Activated CD4-positive, alpha-beta T cell treated with anti-CD3 and anti-CD28 coated beads for 24 hours (primary cell): ENCODE results near the gene MYO15A.
"Not testable (repeated sequence)": the region's sequence is repeated elsewhere in the genome, so short reads cannot be mapped to it uniquely, and the experiment has no call there.

ENCODE experiments used
- DNase-seq, 2 donors: peaks; one replicate each; pipeline ENCODE4 v3.0.0-alpha.2; 2020; ENCODE audit warnings: low read depth in 2 of 2

MYO15A gene

DNA sequence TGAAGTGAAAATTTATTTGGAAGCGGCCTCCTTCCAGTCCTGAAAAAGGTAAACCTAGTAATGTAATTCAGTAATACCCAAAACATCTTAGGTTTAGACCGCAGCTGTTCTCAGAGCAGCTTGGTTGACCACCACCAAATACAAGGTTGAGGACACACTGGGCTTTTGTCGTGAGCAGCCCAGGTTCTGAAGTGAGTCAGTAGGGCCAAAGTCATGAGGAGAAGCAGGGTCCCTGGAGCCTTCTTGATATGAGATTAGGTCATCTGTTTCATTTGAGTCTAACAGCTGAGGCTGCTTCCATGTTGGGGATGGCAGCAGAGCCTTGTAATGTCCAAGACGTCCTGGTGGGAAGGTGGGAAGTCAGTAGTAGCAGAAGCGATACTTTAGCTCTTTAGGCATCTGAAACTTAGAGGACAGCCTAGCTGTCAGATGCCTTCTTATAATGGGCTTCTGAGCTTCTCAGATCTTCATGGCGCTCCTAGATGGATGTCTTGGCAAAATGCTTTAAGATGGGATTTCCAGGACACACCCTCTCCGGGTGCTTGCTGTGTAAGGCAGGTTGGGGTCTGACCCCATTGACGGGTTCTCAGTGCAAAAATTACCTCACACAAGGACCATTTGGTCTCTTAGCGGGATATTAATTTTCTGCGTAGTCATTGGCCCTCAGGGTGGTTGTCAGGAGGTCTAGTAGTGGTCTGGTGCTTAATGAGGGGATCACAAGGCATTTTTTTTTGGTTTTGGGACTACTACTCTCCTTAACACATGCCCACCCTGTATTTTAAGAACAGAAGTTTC lies 77.5 kb downstream of the MYO15A start:
- no peak for DNase-seq

DNA sequence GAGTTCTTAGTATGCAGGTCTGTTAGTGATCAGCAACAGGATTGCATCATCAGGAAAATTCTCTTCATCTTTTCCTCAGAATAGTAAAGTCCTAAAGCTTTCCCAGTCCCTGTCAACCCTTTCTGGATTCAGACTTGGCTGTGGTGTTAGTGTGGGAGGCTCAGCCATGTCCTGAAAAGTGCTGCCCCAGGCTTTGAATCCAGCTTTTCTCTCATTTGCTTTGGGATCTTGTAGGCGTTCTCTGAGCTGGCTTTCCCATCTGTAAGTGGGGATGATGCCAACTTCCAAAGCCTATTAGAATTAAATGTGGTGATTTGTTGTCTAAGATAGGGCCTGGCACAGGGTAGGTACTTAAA lies 78.0 kb downstream of the MYO15A start:
- DNase-seq = no peak

DNA sequence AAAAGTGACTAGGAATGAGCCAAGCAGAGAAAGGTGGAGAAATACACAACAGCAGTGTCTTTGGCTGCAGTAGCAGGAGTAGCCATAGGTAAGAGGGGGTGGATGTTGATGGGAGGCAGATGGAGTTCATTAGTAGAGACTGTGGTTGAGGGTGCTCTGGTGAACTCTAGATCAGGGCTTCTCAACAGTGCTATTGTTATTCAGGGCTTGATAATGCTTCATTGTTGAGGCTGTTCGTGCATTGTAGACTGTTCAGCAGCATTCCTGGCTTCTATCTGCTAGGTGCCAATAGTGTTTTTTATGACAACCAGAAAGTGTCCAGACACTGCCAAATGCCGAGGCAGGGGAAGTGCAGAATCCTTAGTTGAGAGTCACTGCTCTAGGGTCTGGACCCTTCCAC lies 78.7 kb downstream of the MYO15A start:
- no peak for DNase-seq

DNA sequence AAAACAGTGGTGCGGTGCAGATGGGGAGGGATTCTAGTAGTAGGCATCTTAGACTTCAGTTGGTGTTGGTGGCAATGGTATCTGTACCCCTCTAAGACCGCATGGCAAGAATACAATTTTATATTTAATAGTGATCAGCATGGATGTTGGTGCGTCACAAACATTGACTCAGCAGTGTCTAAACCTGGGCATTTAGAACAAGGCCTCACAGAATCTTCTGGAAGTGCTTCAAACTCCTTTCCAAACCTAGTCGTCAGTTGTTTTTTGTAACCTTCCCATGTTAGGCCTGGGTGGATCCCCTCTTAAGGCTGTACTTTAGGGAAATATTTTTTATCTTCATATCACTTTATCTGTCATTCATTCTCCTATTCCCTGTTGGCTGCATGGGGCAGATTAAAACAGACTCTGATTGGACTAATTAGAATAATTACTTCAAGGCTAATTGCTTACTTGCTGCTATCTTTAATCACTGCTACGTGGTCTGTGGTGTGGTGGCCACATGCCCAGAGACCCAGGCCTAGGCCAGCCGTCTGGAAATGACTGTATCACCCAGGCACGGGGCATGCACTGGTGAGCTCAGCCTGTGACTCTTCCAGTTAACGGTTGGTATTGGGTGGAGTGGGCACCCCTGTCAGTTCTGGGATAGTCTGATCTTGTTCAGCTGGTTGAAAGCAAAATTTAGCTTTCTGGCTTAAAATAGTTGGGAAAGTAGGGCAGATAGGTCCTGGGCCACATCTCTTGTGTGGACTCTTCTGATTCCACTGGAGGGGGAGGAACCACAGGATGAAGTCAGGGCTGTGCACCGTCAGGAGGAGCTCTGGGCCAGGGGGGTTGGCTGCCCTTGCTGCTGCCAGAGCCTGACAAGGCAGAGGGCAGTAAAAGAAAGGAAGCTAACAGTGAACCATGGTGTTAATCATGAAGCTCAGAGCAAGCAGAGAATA lies 79.5 kb downstream of the MYO15A start:
- DNase-seq = no peak

DNA sequence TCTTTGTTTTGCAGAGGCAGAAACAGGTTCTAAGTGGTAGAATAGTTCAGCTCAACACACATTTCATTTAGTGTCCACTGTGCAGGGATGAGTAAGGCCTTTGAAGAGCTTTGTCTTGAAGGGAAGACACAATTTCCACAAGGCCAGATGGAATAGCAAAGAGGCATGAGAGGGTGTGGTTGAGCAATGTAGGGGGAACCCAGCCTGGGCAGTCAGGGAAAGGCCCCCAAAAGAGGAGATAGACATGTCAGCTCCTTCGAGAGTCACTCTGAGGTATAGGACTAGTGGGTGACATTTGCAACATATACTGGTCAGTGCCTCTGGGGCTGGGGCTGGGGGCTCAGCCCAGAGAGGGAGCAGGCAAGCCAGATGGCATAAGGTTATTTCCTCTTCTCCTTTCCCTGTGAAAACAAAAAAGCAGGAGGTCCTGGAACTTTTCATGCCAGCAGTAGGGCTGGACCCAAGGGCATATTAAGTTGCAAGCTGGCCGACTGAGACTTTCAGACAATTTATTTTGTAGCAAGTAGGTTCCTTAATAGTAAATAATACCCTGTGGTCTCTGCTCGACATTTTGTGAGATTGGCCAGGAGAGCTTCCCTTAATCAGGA lies 82.2 kb downstream of the MYO15A start:
- DNase-seq = no peak

DNA sequence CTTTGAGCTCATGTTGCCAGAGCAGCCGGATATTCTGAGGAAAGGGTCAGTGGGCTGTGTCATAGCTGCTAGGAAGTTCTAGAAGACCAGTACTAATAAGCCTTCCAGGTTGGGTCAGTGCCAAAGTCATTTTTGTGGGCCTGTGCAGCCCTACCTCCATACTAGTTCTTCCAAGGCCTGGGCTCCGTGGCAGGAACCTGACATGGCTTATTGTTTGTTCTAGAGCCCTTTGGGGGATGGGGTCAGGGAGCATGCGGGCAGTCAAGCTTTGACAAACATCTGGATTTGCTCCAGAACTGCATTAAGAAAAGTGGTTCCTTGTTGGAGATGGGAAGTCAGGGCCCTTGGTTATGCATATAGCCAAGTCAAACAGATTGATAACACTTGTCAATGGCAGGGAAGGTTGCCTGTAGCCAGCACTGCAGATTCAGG lies 82.7 kb downstream of the MYO15A start:
- no peak for DNase-seq

DNA sequence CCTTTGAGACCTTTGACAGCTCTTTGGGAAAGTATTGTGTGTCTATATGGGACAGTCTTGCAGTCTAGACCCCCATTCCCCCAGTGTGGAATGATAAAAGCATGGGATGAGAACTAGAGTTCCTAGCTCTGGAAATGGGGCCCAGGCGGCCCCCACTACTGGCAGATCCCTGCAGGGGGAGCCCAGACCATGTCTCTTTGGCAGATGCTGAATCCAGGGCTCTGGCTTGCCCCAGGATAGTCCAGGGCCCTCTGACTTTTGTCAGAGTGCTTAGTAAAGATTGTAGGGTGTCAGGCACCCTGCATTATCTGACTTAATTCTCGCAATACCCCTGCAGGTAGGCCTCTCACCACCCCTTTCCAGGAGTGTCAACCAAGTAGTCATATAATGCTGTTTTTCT lies 83.4 kb downstream of the MYO15A start:
- DNase-seq = no peak

DNA sequence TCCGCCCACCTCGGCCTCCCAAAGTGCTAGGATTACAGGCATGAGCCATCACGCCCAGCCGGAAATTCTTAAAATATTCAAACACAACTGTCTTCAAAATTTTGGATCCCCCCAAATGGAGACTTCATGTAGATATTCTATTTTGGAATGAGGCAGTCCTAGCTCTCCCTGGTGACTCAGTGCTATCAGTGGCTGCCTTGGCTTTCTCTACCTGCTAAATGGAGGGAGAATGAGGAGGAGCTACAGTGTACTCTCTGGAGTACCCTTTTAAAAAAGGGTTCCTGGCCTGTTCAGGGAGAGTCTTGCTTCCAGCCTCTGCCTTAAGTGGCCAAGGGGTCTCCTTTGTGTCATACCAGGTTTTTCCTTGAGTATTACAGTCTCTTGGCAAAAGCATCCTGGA lies 85.8 kb downstream of the MYO15A start:
- DNase-seq = no peak

DNA sequence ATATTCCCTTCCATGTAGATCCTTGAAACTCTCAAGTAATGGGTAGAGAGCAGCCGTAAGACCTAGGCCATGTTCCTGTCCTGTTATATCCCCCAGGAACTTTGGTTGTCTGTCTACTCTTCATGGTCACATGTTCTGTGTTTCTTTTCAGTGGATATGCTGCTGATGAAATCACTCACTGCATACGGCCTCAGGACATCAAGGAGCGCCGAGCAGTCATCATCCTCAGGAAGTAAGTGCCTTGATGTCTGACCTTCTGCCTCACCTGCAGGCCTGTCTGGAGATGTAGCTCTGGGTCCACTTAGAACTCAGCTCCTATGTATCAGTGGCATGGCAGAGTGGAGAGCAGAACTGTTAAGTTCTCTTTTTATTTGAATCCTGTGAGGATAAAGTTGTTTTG lies 86.2 kb downstream of the MYO15A start:
- DNase-seq = no peak

DNA sequence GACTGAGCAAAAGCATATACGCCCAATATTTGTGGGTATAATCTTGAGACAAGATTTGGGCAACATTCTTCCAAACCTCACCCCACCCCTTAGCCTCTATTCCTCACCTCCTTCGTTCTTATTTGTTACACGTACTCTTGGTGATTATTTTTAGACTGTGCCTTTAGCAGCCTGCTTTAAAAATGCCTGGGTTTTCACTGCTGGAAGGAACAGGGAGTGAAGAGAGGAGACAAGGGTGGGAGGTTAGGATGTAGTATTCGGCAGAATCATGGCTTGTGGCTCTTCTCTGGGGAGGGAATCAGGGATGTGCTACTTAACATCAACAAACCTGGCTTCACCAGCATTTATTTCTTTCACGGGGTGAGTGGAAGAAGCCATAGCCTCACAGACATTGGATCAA lies 86.7 kb downstream of the MYO15A start:
- DNase-seq = no peak

DNA sequence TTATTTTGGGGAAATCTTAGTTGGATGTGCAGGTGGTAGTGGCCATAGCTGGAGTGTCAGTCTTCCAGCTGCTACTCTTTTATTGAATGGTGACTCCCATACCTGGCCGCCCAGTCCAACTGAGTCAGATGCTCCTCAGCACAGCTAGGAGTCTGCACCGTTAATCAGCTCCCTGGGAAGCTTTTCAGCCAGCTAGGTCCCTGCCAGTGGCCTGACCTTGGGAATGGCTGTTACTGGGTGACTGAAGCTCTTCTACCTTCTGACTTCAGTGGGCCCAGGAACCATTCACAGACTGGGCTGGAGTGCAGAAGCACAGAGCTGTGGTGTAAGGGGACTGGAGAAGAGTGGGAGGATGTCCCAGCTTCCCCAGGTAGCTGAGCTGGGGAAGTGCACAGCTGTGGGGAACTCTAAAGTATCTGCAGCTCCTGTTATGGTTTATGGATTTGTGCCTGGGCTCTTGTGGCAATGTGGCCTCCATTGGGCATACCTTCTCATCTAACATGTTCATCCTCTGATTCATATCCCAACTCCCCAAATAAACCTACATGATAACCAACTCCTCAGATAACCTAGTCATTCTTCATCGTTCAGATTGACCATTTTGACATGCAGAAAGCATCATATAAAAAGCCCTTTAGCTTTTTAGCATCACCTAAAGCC lies 89.1 kb downstream of the MYO15A start:
- DNase-seq = no peak

DNA sequence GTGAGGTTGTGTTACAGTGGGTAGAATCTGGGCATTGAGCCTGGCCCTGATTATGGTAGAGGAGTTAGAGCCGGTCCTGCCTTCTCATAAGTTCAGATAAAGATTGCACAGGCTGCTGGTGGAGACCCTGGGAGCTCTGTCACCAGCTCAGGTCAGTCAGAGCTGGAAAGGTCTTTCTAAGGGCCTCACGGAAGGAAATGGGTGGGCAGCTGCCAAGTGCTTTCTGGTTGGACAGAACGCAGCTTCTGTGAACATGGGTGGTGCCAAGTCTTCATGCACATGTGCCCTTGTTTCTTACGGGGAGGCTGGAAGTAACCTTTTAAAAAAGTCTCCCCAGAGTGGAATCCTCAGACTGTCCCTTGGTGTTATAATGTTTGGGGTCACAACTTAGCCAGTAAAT lies 90.0 kb downstream of the MYO15A start:
- no peak for DNase-seq

DNA sequence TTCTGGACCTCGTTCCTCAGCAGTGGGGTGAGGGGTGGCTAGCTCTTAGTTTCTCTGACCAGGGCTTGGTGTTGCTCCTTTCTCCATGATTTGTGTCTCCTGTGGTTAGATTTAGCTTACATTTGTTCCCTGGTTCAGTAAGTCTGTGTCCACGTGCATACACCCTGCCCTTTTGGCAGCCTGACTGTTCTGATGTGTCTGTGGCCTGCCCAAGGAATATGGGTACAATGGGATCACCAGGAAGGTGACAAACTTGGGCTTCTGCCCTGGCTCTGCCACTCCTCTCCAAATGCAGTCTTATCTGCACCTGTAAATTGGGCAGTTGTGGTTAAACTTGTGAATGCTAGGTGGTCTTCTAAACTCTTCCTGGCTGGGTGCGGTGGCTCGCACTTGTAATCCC lies 92.6 kb downstream of the MYO15A start:
- no peak for DNase-seq

DNA sequence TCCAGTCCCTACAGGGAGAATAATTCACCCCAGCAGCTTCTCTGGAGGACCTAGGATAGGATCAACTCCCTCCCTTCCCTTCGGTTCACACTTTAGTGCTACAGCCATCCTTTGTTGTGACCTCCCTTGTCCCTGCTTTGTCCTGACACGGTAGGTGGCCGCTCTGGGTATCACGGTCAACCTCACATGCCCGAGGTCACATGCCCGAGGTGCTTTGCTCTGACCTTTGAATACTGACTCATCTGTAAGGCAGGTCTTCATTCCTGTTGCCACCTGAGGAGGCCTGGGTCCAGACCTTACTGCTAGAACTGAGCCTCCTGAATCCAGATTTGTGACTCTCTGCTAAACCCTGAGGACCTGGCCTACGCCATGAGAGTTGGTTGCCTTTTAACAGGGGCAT lies 94.8 kb downstream of the MYO15A start:
- DNase-seq = no peak

DNA sequence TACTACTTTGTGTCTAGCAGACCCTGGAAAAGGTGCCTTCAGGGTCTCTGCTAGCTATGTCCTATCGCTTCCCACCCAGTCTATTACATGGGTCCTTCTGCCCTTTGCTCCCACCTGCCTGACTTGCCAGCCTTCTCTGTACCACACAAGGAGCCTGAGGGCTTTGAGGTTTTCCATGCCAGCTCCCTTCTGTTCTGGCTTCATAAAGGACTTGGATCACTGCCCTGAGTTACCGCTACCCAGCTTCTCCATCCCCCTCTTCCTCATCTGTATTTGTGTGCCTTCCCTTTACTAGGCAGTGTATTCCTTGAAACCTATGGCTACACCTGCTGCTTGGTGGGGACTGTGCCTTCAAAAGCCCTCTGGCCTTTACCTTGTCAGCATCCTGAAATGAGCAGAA lies 97.3 kb downstream of the MYO15A start:
- no peak for DNase-seq

DNA sequence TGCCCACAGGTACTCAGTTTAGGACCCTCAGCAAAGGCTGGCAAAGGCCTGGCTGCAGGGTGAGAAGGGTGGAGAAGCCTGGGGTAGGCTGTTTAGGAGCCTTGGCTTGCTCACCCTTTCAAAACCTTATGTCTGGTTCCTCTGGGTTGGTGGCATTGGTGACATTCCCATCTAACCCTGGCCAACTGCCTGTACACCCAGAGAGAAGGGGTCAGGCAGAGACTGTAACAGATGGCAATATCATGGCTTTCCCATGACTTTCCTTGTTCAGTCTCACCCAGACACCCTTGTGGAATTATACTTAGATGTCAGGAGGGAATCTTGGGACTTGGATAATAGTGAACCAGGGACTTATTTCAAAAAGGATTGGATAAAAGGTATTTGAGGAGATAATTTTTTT lies 98.4 kb downstream of the MYO15A start:
- no peak for DNase-seq

DNA sequence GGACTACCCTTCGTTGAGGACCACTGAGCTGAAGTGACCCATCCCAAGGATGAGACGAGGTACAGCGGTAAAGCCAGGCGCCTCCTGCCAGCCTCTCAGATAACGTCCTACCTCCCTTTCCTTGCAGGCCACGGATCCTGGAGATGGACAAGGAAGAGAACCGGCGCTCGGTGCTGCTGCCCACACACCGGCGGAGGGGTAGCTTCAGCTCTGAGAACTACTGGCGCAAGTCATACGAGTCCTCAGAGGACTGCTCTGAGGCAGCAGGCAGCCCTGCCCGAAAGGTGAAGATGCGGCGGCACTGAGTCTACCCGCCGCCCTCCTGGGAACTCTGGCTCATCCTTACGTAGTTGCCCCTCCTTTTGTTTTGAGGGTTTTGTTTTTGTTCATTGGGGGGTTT lies 99.5 kb downstream of the MYO15A start:
- DNase-seq = no peak

DNA sequence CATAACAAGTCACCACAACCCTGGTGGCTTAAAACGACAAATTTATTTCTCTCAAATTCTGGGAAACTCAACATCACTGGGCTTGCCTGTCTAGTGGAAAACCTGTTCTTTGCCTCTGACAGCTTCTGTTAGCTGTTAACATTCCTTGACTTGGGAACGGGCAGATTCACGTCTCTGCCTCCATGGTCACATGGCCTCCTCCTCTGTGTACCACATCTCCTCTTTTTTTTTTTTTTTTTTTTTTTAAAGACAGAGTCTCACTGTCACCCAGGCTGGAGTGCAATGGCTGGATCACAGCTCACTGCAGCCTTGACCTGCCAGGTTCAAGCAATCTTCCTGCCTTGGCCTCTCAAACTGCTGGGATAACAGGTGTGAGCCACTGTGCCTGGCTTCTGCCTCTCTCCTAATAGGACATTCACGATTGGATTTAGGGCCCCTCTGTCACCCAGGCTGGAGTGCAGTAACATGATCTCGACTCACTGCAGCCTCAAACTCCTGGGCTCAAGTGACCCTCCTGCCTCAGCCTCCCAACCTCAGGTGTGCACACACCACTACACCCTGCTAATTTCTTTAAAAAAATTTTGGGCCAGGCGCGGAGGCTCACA lies 105.2 kb downstream of the MYO15A start:
- DNase-seq = no peak

DNA sequence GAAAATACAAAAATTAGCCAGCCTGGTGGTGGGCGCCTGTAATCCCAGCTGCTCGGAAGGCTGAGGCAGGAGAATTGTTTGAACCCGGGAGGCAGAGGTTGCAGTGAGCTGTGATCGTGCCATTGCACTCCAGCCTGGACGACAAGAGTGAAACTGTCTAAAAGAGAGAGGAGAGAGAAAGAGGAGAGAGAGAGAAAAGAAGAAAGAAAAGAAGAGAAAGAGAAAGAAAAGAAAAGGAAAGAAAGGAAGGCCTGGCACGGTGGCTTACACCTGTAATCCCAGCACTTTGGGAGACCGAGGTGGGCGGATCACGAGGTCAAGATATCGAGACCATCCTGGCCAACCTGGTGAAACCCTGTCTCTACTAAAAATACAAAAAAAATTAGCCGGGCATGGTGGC lies 108.3 kb downstream of the MYO15A start:
- DNase-seq = not testable (repeated sequence)

DNA sequence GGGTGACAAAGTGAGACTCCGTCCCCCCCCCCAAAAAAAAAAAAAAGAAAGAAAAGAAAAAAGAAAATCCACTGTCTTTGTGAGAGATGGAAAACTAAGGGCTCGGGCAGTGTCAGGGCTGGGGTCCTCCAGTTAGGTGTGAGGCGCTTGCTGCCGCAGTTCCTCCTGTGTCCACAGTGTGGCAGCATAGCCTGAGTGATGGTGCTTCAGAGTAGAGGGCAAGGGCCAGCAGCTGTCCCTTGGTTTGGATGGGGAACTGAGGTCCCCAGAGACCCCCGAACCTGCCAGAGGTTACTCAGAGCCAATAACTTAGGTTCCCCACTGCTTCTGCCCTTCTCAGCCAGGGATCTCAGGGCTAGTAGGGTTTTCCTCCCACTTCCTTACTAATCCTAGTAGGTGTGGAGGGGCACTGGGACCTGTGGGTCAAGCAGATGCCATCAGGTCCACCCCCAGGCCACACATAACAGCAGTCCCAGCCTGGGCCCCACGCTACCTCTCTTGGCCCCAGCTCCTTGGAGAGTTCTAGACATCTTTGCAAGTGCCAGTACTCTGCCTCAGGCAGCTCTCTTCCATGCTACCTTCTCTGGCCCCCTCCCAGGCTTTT lies 109.0 kb downstream of the MYO15A start:
- peak; percentile 65 to 66 for DNase-seq

DNA sequence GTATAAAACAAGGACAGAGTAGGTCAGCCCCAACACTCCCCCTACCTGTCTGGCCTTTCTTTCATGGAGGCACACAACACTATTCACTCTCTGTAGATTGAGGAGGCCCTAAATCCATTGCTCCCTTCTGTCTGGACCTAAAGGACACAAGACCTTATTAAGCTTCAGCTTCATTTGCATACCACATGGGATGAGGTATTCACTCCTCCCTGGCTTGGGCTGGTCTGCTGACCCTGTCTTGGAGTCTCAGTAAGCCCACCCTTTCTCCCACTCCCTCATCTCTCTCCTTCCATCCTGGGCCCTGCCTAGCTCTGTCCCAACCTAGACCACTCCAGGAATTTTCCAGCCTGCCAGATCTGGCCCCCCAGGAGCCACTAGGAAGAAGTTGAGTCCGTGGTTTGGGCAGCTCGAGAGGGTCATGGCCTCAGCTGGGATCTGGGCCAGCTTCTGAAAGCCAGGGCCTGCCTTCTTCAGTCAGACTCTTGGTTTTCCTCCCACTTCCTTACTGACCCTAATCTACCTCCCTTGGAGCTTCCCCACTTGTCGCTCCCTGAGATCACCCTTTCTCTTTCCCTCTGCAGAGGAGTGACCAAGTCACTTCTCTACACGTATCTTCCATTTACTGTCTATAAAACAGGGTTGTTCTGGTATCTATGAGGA lies 110.3 kb downstream of the MYO15A start:
- DNase-seq = no peak
